NB4 (cell line): ENCODE data around the gene CHAMP1.

Experiments
- CTCF ChIP-seq: IDR thresholded peaks from one replicate; pipeline ENCODE4 v1.5.1; 2012; ENCODE audit warnings: low read depth, low read length
- MYC ChIP-seq: IDR thresholded peaks from 2 replicates; pipeline ENCODE4 v1.6.1; 2011; ENCODE audit warnings: low read depth, low read length
- POLR2A ChIP-seq: IDR thresholded peaks from 2 replicates; pipeline ENCODE4 v1.6.1; 2011; ENCODE audit warnings: mild to moderate bottlenecking; ENCODE audit not compliant: insufficient read length; ENCODE audit errors: extremely low read depth

- TF ChIP-seq CTCF (no peak), POLR2A (no peak), MYC (no peak)
These were observed 5.2 kb upstream of the CHAMP1 start for GRCh38 chr13:114309086-114309485.
